ENCODE results near the gene RAD9A. TPM values are rescaled to one million over a fixed set of nuclear protein-coding genes. Genes with fewer than 3 reads are reported as not detected.
"Not testable (repeated sequence)": the region's sequence is repeated elsewhere in the genome, so short reads cannot be mapped to it uniquely, and the experiment has no call there.

Gene RAD9A
- total RNA-seq, 1 donor from 2014 or later, result 49.4 TPM

DNA sequence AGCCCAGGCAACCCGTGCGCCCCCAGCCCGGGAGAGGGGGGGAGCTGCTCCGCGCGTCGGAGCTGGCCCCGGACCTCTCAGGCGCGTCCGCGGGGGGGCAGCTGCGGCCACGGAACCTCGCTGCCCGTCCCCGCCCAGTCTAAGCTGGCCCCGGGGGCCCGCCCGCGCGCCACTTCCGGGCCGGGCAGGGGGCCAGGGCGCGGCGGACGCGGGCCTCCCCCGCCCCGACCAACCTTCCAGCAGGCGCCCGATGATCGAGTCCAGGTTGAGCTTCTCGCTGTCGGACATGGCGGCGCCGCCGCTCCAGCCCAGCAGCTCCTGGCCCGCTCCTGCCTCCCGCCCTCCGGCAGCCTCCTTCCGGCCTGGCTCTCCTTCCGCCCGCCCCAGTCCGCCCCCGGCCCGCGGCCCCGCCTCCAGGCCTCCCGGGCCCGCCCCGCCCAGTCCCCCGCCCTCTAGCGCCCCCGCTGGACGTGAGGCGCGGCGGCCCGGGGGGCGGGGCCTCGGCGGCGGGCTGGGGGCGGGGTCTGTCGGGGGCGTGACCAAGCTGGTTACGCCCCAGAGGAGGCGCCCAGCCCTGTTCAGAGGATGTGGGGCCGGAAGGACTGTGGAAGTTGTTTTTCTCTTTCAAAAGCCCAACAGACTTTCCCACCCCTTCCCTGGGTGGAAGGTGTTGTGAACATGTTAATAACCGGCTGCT, 9.9 kb downstream of the RAD9A start, which contains the start of gene PPP1CA:
Gene PPP1CA, minus strand, starts transcription at position 364 of the 697 bp plus-strand sequence. Its CDS starts 76 bp downstream, at position 288.
- Mint-ChIP-seq H3K4me1 (peaks cover 20% of the 10 kb centered on the region), H3K27me3 (ENCODE audit: low read depth) (no peaks in the 10 kb centered on the region), H3K9me3 (no peaks in the 10 kb centered on the region), H3K27ac (ENCODE audit: unreplicated experiment) (peak within 1 kb of the TSS; percentile 27), H3K36me3 (ENCODE audit: low read depth) (no peaks in the 10 kb centered on the region), H3K4me3 (peak within 1 kb of the TSS; percentile 91)
- TF ChIP-seq, protein P1, sequence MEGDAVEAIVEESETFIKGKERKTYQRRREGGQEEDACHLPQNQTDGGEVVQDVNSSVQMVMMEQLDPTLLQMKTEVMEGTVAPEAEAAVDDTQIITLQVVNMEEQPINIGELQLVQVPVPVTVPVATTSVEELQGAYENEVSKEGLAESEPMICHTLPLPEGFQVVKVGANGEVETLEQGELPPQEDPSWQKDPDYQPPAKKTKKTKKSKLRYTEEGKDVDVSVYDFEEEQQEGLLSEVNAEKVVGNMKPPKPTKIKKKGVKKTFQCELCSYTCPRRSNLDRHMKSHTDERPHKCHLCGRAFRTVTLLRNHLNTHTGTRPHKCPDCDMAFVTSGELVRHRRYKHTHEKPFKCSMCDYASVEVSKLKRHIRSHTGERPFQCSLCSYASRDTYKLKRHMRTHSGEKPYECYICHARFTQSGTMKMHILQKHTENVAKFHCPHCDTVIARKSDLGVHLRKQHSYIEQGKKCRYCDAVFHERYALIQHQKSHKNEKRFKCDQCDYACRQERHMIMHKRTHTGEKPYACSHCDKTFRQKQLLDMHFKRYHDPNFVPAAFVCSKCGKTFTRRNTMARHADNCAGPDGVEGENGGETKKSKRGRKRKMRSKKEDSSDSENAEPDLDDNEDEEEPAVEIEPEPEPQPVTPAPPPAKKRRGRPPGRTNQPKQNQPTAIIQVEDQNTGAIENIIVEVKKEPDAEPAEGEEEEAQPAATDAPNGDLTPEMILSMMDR (conservative IDR thresholded peaks at IDR 0.05), result peak; percentile 75
- peak; percentile 83 for DNase-seq (ENCODE audit: low read depth, low spot score)

DNA sequence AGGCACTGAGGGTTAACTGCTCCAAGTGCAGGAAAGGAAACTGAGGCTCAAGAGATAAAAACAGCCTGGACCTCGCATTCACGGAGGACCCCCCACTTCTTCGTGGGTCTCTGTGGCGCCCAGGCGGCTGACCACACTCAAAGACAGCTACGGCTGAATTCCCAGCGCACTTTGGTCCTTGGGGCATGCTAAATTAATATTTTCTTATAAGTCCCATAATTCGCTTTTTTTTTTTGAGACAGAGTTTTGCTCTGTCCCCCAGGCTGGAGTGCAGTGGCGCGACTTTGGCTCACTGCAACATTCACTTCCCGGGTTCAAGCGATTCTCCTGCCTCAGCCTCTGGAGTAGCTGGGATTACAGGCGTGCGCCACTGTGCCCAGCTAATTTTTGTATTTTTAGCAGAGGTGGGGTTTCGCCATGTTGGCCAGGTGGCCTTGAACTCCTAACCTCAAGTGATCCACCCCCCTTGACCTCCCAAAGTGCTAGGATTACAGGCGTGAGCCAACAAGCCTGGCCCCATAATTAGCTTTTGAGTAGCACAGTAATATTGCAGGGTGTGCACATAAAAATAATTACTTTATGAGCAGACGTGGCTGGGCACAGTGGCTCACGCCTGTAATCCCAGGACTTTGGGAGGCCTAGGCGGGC, 10.5 kb downstream of the RAD9A start:
- peaks cover 23% of the 10 kb centered on the region for H3K4me1 Mint-ChIP-seq
- H3K36me3 Mint-ChIP-seq (ENCODE audit: low read depth); H3K27me3 Mint-ChIP-seq (ENCODE audit: low read depth); H3K27ac Mint-ChIP-seq (ENCODE audit: unreplicated experiment); DNase-seq (ENCODE audit: low read depth, low spot score); H3K9me3 Mint-ChIP-seq: not testable (repeated sequence)
- peak overlapping the region; percentile 49 for H3K4me3 Mint-ChIP-seq

DNA sequence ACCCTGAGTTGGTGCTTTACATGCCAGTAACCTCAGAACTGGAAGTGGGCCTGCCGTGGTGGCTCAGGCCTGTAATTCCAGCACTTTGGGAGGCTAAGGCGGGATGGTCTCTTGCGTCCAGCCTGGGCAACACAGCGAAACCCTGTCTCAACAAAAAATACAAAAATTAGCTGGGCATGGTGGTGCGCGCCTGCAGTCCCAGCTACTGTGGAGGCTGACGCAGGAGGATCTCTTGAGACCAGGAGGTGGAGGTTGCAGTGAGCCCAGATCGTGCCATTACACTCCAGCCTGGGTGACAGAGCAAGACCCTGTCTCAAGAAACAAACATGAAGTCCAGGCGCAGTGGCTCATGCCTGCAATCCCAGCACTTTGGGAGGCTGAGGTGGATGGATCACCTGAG, 11.3 kb downstream of the RAD9A start:
- H3K9me3 Mint-ChIP-seq; H3K27me3 Mint-ChIP-seq (ENCODE audit: low read depth); H3K36me3 Mint-ChIP-seq (ENCODE audit: low read depth); DNase-seq (ENCODE audit: low read depth, low spot score); H3K4me3 Mint-ChIP-seq: not testable (repeated sequence)
- Mint-ChIP-seq H3K27ac (ENCODE audit: unreplicated experiment) (peak overlapping the region; percentile 27), H3K4me1 (peaks cover 19% of the 10 kb centered on the region)

DNA sequence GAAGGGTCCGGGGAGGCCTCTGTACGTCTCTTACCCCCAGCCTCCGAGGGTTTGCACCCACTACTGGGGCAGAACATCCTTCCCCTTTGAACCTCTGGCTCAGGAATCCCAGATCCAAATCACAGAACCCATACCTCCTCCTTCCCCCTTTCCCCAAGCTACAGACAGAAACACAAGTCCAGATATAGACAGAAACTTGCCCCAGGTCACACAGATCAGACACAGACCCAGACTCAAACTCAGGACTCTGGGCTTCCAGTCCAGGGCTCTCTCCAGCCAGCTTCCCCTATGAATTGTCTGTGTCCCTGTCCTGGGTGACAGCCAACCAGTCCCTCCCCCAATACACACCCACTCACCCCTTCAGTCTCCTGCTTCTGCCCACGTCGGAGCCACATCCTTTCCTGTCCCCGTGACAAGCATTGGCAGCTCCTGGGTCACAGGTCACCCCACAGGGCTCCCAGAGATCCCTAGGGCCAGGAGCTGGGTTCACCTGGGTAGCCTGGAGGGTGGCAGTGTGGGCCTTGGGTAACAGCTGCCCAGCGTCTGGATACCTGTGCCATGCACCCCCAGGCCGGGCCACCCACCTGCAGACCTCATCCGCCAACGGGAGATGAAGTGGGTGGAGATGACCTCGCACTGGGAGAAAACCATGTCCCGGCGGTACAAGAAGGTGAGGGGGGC, 12.9 kb downstream of the RAD9A start:
- TF ChIP-seq, protein P1 (conservative IDR thresholded peaks at IDR 0.05), result no peak
- Mint-ChIP-seq H3K4me3 (peak overlapping the region; percentile 64), H3K9me3 (no peaks in the 10 kb centered on the region), H3K4me1 (peaks cover 19% of the 10 kb centered on the region), H3K27me3 (ENCODE audit: low read depth) (peaks cover 6% of the 10 kb centered on the region), H3K27ac (ENCODE audit: unreplicated experiment) (no peak overlapping the region), H3K36me3 (ENCODE audit: low read depth) (no peaks in the 10 kb centered on the region)
- no peak for DNase-seq (ENCODE audit: low read depth, low spot score)

DNA sequence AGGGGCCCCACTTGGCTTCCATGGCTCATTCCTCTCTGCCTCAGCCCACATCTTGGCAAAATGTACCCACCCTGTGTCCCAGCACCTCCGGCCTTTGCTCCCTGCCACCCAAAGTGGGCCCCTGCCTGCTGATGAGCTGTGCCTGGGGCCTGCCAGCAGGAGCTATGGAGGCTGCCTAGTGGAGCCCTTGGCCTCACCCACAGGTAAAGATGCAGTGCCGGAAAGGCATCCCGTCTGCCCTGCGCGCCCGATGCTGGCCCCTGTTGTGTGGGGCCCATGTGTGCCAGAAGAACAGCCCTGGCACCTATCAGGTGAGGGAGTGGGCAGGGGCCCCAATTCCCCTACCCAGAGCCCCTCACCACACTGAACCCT, 13.4 kb downstream of the RAD9A start:
- H3K4me1 Mint-ChIP-seq, result peaks cover 19% of the 10 kb centered on the region
- DNase-seq (ENCODE audit: low read depth, low spot score), result no peak
- no peak overlapping the region for H3K27ac Mint-ChIP-seq (ENCODE audit: unreplicated experiment)
- H3K36me3 Mint-ChIP-seq (ENCODE audit: low read depth), result no peaks in the 10 kb centered on the region
- H3K9me3 Mint-ChIP-seq, result no peaks in the 10 kb centered on the region
- TF ChIP-seq, protein P1 (conservative IDR thresholded peaks at IDR 0.05), result no peak
- H3K27me3 Mint-ChIP-seq (ENCODE audit: low read depth), result peaks cover 6% of the 10 kb centered on the region
- no peak overlapping the region for H3K4me3 Mint-ChIP-seq

DNA sequence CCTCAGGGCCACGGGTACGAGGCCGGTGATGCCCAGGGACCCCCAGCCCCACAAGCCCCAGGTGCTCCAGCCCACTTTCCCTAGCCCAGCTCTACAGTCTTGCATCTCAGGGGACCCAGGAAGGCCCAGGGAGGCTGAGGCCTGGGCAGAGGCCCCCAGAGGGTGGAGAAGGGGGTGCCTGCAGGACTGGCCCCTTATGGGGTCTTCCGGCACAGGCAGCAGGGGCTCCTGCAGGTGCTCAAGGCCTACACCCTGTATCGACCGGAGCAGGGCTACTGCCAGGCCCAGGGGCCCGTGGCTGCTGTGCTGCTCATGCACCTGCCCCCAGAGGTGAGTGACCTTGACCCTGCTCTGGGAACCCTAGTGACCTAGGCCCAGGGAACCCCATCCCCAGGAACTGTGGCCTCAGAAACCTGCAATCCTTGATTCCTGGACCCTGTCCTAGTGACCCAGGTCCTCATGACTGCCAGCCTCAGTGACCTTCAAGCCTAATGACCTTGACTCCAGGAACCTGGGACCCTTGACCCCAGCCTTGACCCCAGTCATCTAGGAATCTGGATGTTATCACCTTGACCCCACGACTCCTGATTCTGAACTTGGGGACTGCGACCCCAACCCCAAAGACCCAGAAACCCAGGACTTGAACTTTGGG, 14.0 kb downstream of the RAD9A start:
- Mint-ChIP-seq H3K4me1 (peaks cover 19% of the 10 kb centered on the region), H3K27ac (ENCODE audit: unreplicated experiment) (no peak overlapping the region), H3K9me3 (no peaks in the 10 kb centered on the region), H3K27me3 (ENCODE audit: low read depth) (peaks cover 6% of the 10 kb centered on the region), H3K4me3 (no peak overlapping the region), H3K36me3 (ENCODE audit: low read depth) (no peaks in the 10 kb centered on the region)
- no peak for DNase-seq (ENCODE audit: low read depth, low spot score)
- TF ChIP-seq, protein P1 (conservative IDR thresholded peaks at IDR 0.05), result no peak
